ENCODE results near the gene TBCCD1.

DNA sequence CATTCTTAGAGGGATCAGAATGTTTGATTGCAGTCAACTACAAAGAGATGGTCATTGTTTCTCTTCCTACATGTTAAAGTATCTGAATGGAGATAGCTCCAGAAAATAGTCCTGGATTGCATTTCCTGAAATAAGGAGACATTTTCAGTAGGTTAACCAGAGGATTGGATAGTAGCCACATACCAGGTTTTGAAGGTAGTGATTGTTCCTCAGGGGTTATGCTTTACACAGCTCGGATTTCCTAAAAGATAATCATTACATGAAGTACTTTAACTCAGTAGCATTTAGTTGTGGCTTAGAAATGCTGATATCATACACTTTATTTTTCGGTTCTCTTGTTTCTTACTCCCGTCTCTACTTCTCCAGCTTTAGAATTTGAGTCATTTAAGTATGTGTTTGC lies 13.6 kb upstream of the TBCCD1 start:
- TF ChIP-seq, protein P1, sequence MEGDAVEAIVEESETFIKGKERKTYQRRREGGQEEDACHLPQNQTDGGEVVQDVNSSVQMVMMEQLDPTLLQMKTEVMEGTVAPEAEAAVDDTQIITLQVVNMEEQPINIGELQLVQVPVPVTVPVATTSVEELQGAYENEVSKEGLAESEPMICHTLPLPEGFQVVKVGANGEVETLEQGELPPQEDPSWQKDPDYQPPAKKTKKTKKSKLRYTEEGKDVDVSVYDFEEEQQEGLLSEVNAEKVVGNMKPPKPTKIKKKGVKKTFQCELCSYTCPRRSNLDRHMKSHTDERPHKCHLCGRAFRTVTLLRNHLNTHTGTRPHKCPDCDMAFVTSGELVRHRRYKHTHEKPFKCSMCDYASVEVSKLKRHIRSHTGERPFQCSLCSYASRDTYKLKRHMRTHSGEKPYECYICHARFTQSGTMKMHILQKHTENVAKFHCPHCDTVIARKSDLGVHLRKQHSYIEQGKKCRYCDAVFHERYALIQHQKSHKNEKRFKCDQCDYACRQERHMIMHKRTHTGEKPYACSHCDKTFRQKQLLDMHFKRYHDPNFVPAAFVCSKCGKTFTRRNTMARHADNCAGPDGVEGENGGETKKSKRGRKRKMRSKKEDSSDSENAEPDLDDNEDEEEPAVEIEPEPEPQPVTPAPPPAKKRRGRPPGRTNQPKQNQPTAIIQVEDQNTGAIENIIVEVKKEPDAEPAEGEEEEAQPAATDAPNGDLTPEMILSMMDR (IDR thresholded peaks at IDR 0.05; ENCODE audit: control extremely low read depth in 1 of 3, insufficient read depth in 1 of 3, low read depth in 1 of 3, low read length in 3 of 3): no peak
- TF ChIP-seq TCF12 (IDR thresholded peaks at IDR 0.05; ENCODE audit: low read depth, low read length) (no peak), YY1 (IDR thresholded peaks at IDR 0.05; ENCODE audit: low read depth, low read length) (no peak), BRCA1 (IDR thresholded peaks at IDR 0.05; ENCODE audit: low read depth, low read length) (no peak), ZNF274 (IDR thresholded peaks at IDR 0.05; ENCODE audit: borderline replicate concordance, extremely low read depth, low read length) (no peak), EP300 (IDR thresholded peaks at IDR 0.05; ENCODE audit: borderline replicate concordance in 1 of 2, low read depth in 2 of 2, low read length in 2 of 2) (no peak), POLR2A (IDR thresholded peaks at IDR 0.05; ENCODE audit: control extremely low read depth in 1 of 2, low read depth in 2 of 2, low read length in 2 of 2) (no peak), BACH1 (IDR thresholded peaks at IDR 0.05; ENCODE audit: low read length) (no peak), TAF7 (optimal IDR thresholded peaks at IDR 0.05; ENCODE audit: borderline replicate concordance, low read depth, low read length) (no peak), SP1 (IDR thresholded peaks at IDR 0.05; ENCODE audit: low read depth, low read length) (no peak)
- TF ChIP-seq, protein P2, sequence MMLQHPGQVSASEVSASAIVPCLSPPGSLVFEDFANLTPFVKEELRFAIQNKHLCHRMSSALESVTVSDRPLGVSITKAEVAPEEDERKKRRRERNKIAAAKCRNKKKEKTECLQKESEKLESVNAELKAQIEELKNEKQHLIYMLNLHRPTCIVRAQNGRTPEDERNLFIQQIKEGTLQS (IDR thresholded peaks at IDR 0.05; ENCODE audit: insufficient read depth, low read depth, low read length): no peak
- TF ChIP-seq, protein P3, sequence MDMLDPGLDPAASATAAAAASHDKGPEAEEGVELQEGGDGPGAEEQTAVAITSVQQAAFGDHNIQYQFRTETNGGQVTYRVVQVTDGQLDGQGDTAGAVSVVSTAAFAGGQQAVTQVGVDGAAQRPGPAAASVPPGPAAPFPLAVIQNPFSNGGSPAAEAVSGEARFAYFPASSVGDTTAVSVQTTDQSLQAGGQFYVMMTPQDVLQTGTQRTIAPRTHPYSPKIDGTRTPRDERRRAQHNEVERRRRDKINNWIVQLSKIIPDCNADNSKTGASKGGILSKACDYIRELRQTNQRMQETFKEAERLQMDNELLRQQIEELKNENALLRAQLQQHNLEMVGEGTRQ (IDR thresholded peaks at IDR 0.05; ENCODE audit: low read length): no peak
